ENCODE measurements around the gene MAPK11.
A peak's percentile ranks its signal among the peaks of the same experiment; 100 is the strongest.

MAPK11 gene

GRCh38 chr22:50269970-50270665, at the start of gene MAPK11:
Gene MAPK11, minus strand, starts transcription at chr22:50270380. Its CDS starts 88 bp downstream, at chr22:50270292.
- DNase-seq = peak in 29 of 56 donors; percentile 17 to 70 (median 47)

GRCh38 chr22:50319503-50319951, 49.3 kb upstream of the MAPK11 start:
- no peak for DNase-seq

- no peak for DNase-seq
These were observed 48.7 kb upstream of the MAPK11 start for GRCh38 chr22:50318698-50319411.

- no peak for DNase-seq
These were observed 48.1 kb upstream of the MAPK11 start for GRCh38 chr22:50318356-50318697.

- DNase-seq = no peak
These were observed 47.5 kb upstream of the MAPK11 start for GRCh38 chr22:50317674-50318073.

- DNase-seq = no peak
These were observed 47.0 kb upstream of the MAPK11 start for GRCh38 chr22:50317178-50317577.

- no peak for DNase-seq
These were observed 46.2 kb upstream of the MAPK11 start for GRCh38 chr22:50316114-50317065.

GRCh38 chr22:50315289-50316113, 45.3 kb upstream of the MAPK11 start:
- no peak for DNase-seq

- peak in 1 of 56 donors; percentile 13 for DNase-seq
These were observed 44.5 kb upstream of the MAPK11 start for GRCh38 chr22:50314455-50315288.

- no peak for DNase-seq
These were observed 43.9 kb upstream of the MAPK11 start for GRCh38 chr22:50314081-50314454.

GRCh38 chr22:50313600-50313999, 43.4 kb upstream of the MAPK11 start:
- DNase-seq = no peak

- DNase-seq = no peak
These were observed 42.8 kb upstream of the MAPK11 start for GRCh38 chr22:50313021-50313420.

GRCh38 chr22:50312371-50312770, 42.2 kb upstream of the MAPK11 start:
- no peak for DNase-seq

- DNase-seq = peak in 1 of 56 donors; percentile 15
These were observed 41.6 kb upstream of the MAPK11 start for GRCh38 chr22:50311606-50312351.

- no peak for DNase-seq
These were observed 40.8 kb upstream of the MAPK11 start for GRCh38 chr22:50310949-50311444.

- no peak for DNase-seq
These were observed 40.0 kb upstream of the MAPK11 start for GRCh38 chr22:50310031-50310722.

- no peak for DNase-seq
These were observed 39.4 kb upstream of the MAPK11 start for GRCh38 chr22:50309601-50309991.

- DNase-seq = peak in 4 of 56 donors; percentile 15 to 35 (median 28)
These were observed 38.9 kb upstream of the MAPK11 start for GRCh38 chr22:50308986-50309600.

All from nucleus accumbens (tissue), 56 donors.